ENCODE data around the gene HSPB1. TPM values are rescaled to one million over a fixed set of nuclear protein-coding genes. Genes with fewer than 3 reads are reported as not detected.
"Not testable (repeated sequence)": the region's sequence is repeated elsewhere in the genome, so short reads cannot be mapped to it uniquely, and the experiment has no call there.

Gene HSPB1
- total RNA-seq, 3 donors from 2014 or later (not counting 1 experiment from before 2014, with no cell fraction given) = 14.4 to 15.9 (median 14.7) TPM

GRCh38 chr7:76267107-76267893 lies 35.2 kb upstream of the HSPB1 start:
- Histone ChIP-seq H3K36me3 (ENCODE audit: control insufficient read depth, insufficient read depth, low read length) (no peaks in the 10 kb centered on the region), H3K4me3 (ENCODE audit: low read length) (no peak overlapping the region), H3K4me1 (ENCODE audit: control insufficient read depth, insufficient read depth, low read length) (peaks cover 9% of the 10 kb centered on the region), H3K9me3 (ENCODE audit: control insufficient read depth, insufficient read depth, low read length) (no peaks in the 10 kb centered on the region), H3K27ac (ENCODE audit: low read length) (no peak overlapping the region), H3K27me3 (ENCODE audit: control insufficient read depth, insufficient read depth, low read length) (peaks cover 3% of the 10 kb centered on the region)
- TF ChIP-seq CTCF (IDR thresholded peaks at IDR 0.05) = no peak
- intact Hi-C loops (cut with micrococcal nuclease) = no loop called here
- ATAC-seq (peak in 1 of 3 donors; percentile 31), DNase-seq (no peak)
- WGBS (ENCODE audit: insufficient coverage) = 4% methylated on average over 67 of the region's 68 CpGs
- no peak overlapping the region for H3K4me3 Mint-ChIP-seq
- no peaks in the 10 kb centered on the region for H3K4me1 Mint-ChIP-seq
- peaks cover 0 to 18% of the 10 kb centered on the region in 2 donors for H3K27me3 Mint-ChIP-seq (ENCODE audit: low read depth in 2 of 2)
- H3K36me3 Mint-ChIP-seq = no peaks in the 10 kb centered on the region
- no peak overlapping the region for H3K27ac Mint-ChIP-seq
- no peaks in the 10 kb centered on the region for H3K9me3 Mint-ChIP-seq

- DNase-seq (no peak), ATAC-seq (no peak)
- Histone ChIP-seq H3K36me3 (ENCODE audit: control insufficient read depth, insufficient read depth, low read length) (no peaks in the 10 kb centered on the region), H3K9me3 (ENCODE audit: control insufficient read depth, insufficient read depth, low read length) (no peaks in the 10 kb centered on the region), H3K27me3 (ENCODE audit: control insufficient read depth, insufficient read depth, low read length) (peaks cover 3% of the 10 kb centered on the region), H3K27ac (ENCODE audit: low read length) (no peak overlapping the region), H3K4me3 (ENCODE audit: low read length) (no peak overlapping the region), H3K4me1 (ENCODE audit: control insufficient read depth, insufficient read depth, low read length) (peaks cover 9% of the 10 kb centered on the region)
- H3K27me3 Mint-ChIP-seq (ENCODE audit: low read depth in 2 of 2) = peaks cover 0 to 18% of the 10 kb centered on the region in 2 donors
- intact Hi-C loops (cut with micrococcal nuclease) = no loop called here
- no peak overlapping the region for H3K4me3 Mint-ChIP-seq
- H3K27ac Mint-ChIP-seq = no peak overlapping the region
- TF ChIP-seq CTCF (IDR thresholded peaks at IDR 0.05) = no peak
- no peaks in the 10 kb centered on the region for H3K36me3 Mint-ChIP-seq
- H3K4me1 Mint-ChIP-seq = peaks cover 0 to under 1% of the 10 kb centered on the region in 2 donors
- H3K9me3 Mint-ChIP-seq = no peaks in the 10 kb centered on the region
- 73% methylated on average over 4 of the region's 4 CpGs for WGBS (ENCODE audit: insufficient coverage)
These were observed 34.6 kb upstream of the HSPB1 start for GRCh38 chr7:76267894-76268183.

- Mint-ChIP-seq H3K4me1 (peaks cover 0 to 3% of the 10 kb centered on the region in 2 donors), H3K27ac (no peak overlapping the region), H3K27me3 (ENCODE audit: low read depth in 2 of 2) (peaks cover 0 to 21% of the 10 kb centered on the region in 2 donors), H3K4me3 (no peak overlapping the region), H3K36me3 (no peaks in the 10 kb centered on the region), H3K9me3 (no peaks in the 10 kb centered on the region)
- WGBS (ENCODE audit: insufficient coverage) = 62% methylated on average over 3 of the region's 5 CpGs
- Histone ChIP-seq H3K27ac (ENCODE audit: low read length) (no peak overlapping the region), H3K4me3 (ENCODE audit: low read length) (no peak overlapping the region), H3K4me1 (ENCODE audit: control insufficient read depth, insufficient read depth, low read length) (peaks cover 9% of the 10 kb centered on the region), H3K36me3 (ENCODE audit: control insufficient read depth, insufficient read depth, low read length) (no peaks in the 10 kb centered on the region), H3K27me3 (ENCODE audit: control insufficient read depth, insufficient read depth, low read length) (peaks cover 3% of the 10 kb centered on the region), H3K9me3 (ENCODE audit: control insufficient read depth, insufficient read depth, low read length) (no peaks in the 10 kb centered on the region)
- intact Hi-C loops (cut with micrococcal nuclease) = no loop called here
- DNase-seq = no peak
- TF ChIP-seq CTCF (IDR thresholded peaks at IDR 0.05) = no peak
- ATAC-seq = no peak
These were observed 34.1 kb upstream of the HSPB1 start for GRCh38 chr7:76268376-76268775.

DNA sequence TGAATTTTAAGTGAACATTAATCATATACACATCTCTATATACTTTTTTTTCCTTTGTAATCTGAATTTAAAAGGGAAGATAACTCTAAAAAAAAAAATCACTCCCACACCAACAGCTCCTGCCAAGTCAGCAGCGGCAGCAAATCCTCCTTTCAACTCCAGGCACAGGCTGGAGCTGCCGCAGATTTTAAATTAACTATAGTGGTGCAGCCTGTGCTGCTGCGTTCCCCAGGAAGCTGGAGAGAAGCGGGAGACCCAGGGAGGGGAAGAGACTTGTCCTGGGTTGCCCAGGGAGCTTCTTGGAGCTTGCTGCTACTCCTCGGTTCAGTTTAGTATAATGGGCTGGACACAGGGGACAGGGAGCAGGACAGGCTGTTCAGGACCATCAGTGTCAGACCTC lies 32.6 kb upstream of the HSPB1 start:
- no peaks in the 10 kb centered on the region for H3K9me3 Mint-ChIP-seq
- H3K4me3 ChIP-seq (ENCODE audit: low read length) = no peak overlapping the region
- peaks cover 0 to 3% of the 10 kb centered on the region in 2 donors for H3K4me1 Mint-ChIP-seq
- H3K27me3 ChIP-seq (ENCODE audit: control insufficient read depth, insufficient read depth, low read length) = peaks cover 3% of the 10 kb centered on the region
- no peak overlapping the region for H3K27ac Mint-ChIP-seq
- no peaks in the 10 kb centered on the region for H3K36me3 ChIP-seq (ENCODE audit: control insufficient read depth, insufficient read depth, low read length)
- no peak for DNase-seq
- H3K27ac ChIP-seq (ENCODE audit: low read length) = no peak overlapping the region
- 71% methylated on average over 5 of the region's 5 CpGs for WGBS (ENCODE audit: insufficient coverage)
- H3K4me1 ChIP-seq (ENCODE audit: control insufficient read depth, insufficient read depth, low read length) = peaks cover 9% of the 10 kb centered on the region
- intact Hi-C loops (cut with micrococcal nuclease) = no loop called here
- no peaks in the 10 kb centered on the region for H3K9me3 ChIP-seq (ENCODE audit: control insufficient read depth, insufficient read depth, low read length)
- no peak for TF ChIP-seq CTCF (IDR thresholded peaks at IDR 0.05)
- ATAC-seq = no peak
- H3K27me3 Mint-ChIP-seq (ENCODE audit: low read depth in 2 of 2) = peaks cover 0 to 20% of the 10 kb centered on the region in 2 donors
- no peak overlapping the region for H3K4me3 Mint-ChIP-seq
- H3K36me3 Mint-ChIP-seq = no peaks in the 10 kb centered on the region

- ATAC-seq; H3K4me3 ChIP-seq (ENCODE audit: low read length); H3K27ac ChIP-seq (ENCODE audit: low read length); H3K9me3 ChIP-seq (ENCODE audit: control insufficient read depth, insufficient read depth, low read length); H3K36me3 ChIP-seq (ENCODE audit: control insufficient read depth, insufficient read depth, low read length); H3K4me1 ChIP-seq (ENCODE audit: control insufficient read depth, insufficient read depth, low read length); DNase-seq; H3K27me3 ChIP-seq (ENCODE audit: control insufficient read depth, insufficient read depth, low read length); H3K9me3 Mint-ChIP-seq; H3K27ac Mint-ChIP-seq; H3K36me3 Mint-ChIP-seq; intact Hi-C loops (cut with micrococcal nuclease); H3K4me1 Mint-ChIP-seq; H3K4me3 Mint-ChIP-seq: not testable (repeated sequence)
- H3K27me3 Mint-ChIP-seq (ENCODE audit: low read depth in 2 of 2) = peaks cover 0 to 17% of the 10 kb centered on the region in 2 donors
- WGBS (ENCODE audit: insufficient coverage) = 75% methylated on average over 2 of the region's 2 CpGs
These were observed 31.1 kb upstream of the HSPB1 start for GRCh38 chr7:76271384-76271783.
